ENCODE measurements around the gene HAVCR1.
"Not testable (repeated sequence)": the region's sequence is repeated elsewhere in the genome, so short reads cannot be mapped to it uniquely, and the experiment has no call there.

The HAVCR1 gene

DNA sequence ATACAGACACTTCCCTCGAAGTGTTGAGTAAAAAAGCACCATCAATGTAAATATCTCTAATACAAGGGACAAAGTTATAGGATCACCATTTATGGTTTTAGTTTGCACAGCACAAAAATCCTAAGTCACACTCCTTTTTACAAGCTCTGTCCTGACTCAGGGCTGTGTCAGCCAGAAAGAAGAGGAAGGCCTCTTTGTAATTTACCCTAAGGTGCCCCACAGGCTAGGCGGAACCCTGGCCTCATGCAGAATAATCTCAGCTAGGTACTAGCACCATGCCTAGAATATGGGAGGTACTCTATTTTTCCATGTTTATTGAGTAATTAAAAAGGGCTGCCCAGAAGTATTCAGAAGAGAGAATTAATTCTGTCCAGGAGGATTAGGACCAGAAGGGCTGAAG, 36.9 kb downstream of the HAVCR1 start:
- TF ChIP-seq, protein P1, sequence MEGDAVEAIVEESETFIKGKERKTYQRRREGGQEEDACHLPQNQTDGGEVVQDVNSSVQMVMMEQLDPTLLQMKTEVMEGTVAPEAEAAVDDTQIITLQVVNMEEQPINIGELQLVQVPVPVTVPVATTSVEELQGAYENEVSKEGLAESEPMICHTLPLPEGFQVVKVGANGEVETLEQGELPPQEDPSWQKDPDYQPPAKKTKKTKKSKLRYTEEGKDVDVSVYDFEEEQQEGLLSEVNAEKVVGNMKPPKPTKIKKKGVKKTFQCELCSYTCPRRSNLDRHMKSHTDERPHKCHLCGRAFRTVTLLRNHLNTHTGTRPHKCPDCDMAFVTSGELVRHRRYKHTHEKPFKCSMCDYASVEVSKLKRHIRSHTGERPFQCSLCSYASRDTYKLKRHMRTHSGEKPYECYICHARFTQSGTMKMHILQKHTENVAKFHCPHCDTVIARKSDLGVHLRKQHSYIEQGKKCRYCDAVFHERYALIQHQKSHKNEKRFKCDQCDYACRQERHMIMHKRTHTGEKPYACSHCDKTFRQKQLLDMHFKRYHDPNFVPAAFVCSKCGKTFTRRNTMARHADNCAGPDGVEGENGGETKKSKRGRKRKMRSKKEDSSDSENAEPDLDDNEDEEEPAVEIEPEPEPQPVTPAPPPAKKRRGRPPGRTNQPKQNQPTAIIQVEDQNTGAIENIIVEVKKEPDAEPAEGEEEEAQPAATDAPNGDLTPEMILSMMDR (conservative IDR thresholded peaks at IDR 0.05; ENCODE audit: low read depth, low read length), result no peak
- no peak for DNase-seq (ENCODE audit: low read depth)
- no peak overlapping the region for H3K4me3 ChIP-seq (ENCODE audit: low read length)

DNA sequence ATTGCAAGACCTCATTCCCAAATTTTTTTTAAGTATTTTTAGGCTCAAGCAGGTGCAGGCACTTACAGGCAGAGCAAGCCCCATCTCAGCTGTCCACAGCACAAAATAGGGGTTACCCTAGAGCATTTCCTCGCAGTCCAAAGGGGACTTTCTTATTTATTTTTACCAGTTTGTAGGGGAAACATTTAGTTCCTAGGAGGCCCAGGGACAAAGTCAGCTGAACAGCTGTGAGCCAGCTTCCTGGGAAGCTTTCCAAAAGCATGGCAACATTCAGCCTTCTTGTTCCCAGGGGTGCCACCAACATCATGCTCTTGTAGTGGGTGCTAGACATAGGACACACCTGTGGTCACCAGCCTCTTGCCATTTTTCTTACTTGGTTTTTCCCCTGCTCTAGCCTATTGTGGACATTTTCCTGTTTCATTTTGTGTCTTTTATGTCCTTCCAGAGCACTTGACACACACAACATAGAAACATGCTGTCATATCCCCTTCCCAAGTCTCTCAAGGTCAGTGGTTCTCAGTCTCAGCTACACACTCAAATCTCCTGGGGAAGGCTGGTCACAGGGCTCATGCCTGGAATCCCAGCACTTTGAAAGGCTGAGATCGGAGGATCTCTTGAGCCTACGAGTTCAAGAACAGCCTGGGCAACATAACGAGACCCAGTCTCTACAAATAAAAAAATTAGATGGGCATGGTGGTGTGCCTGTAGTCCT, 38.2 kb downstream of the HAVCR1 start:
- TF ChIP-seq, protein P1 (conservative IDR thresholded peaks at IDR 0.05; ENCODE audit: low read depth, low read length), result no peak
- no peak for DNase-seq (ENCODE audit: low read depth)
- no peak overlapping the region for H3K4me3 ChIP-seq (ENCODE audit: low read length)

DNA sequence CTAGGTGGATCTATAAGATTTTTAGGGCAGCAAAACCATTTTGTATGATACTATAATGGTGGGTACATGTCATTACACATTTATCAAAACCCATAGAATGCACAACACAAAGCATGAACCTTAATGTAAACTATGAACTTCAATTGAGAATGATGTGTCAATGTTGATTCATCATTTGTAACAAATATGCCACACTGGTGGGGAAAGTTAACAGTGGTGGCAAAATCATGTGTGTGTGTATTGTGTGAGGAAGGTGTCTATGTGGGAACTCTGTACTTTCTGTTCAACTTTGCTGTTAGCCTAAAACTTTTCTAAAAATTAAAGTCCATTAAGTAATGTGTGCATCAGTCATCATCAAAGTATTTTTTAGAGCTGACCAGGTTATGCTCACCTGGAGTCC, 38.9 kb downstream of the HAVCR1 start:
- TF ChIP-seq, protein P1 (conservative IDR thresholded peaks at IDR 0.05; ENCODE audit: low read depth, low read length), result no peak
- DNase-seq (ENCODE audit: low read depth), result no peak
- H3K4me3 ChIP-seq (ENCODE audit: low read length), result no peak overlapping the region

DNA sequence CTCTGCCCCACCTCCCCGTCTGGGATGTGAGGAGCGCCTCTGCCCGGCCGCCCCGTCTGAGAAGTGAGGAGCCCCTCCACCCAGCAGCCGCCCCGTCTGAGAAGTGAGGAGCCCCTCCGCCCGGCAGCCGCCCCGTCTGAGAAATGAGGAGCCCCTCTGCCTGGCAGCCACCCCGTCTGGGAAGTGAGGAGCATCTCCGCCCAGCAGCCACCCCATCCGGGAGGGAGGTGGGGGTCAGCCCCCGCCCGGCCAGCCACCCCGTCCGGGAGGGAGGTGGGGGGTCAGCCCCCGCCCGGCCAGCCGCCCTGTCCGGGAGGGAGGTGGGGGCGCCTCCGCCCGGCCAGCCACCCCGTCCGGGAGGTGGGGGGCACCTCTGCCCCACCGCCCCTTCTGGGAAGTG, 44.8 kb downstream of the HAVCR1 start:
- DNase-seq (ENCODE audit: low read depth); H3K4me3 ChIP-seq (ENCODE audit: low read length): not testable (repeated sequence)

DNA sequence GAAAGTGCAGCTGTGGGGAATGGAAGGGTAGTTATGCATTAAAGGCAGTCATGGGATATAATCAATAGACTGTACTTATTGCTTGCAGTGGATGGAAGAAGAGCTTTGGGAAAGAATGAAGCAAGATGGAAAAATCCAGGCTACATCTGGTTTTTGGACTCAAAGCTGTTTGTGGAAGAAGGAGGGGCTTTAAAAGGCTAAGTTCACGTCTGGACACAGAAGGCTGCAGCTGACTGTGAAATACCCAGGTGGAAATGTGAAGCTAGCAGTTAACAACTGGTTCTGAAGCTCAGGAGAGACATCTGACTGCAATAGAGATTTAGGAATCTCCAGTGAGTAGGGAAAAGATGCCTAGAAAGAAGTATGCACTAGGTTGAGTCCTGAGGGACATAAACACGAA, 52.7 kb downstream of the HAVCR1 start:
- no peak overlapping the region for H3K4me3 ChIP-seq (ENCODE audit: low read length)
- TF ChIP-seq, protein P1 (conservative IDR thresholded peaks at IDR 0.05; ENCODE audit: low read depth, low read length), result no peak
- no peak for DNase-seq (ENCODE audit: low read depth)

DNA sequence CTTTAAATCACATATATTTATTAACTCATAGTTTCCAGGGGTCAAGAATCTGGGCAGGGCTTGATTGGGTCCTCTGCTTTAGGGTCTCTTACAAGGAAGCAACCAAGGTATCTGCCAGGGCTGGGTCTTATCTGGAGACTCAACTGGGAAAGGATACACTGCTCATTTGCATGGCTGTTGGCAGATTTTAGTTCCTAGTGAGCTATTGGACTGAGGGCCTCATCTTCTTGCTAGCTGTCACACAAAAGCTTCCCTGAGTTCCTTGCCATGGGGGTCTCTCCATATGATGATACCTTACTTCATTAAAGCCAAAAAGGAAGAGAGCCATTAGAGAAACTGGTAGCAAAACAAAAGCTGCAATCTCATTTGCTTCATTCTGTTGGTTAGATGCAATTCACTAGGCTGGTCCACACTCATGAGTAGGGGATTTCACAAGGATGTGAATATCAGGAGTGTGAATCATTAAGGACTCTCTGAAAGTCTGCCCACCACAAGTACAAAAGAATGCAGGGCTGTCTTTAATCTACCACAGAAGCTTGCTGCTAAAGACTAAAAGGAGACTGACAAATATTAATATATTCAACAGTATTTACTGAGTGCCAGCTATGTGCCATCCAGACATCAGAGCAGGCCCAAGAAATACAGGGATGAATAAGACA, 53.9 kb downstream of the HAVCR1 start:
- DNase-seq (ENCODE audit: low read depth), result no peak
- TF ChIP-seq, protein P1 (conservative IDR thresholded peaks at IDR 0.05; ENCODE audit: low read depth, low read length), result no peak
- no peak overlapping the region for H3K4me3 ChIP-seq (ENCODE audit: low read length)

DNA sequence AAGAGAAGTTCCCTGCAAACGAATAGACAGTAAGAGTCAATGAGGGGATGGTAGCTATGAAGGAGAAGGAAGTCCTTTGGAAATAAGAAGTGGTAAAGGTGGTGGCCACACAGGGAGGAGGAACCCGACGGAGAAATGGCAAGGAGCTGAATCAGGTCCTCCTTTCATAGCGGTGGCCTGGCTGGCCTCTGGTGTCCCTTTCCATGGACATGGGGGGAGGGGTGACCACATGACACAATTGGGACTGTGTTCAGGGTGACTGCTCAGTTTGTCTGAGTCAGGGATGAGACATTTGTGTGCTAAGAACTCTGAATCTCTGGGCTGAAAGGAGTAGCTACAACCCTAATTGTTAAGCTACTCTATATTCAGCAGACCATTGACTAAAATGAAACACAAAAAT, 67.2 kb downstream of the HAVCR1 start:
- DNase-seq (ENCODE audit: low read depth), result no peak

More for the DNA sequence above, 67.2 kb downstream of the HAVCR1 start:
- TF ChIP-seq, protein P1 (conservative IDR thresholded peaks at IDR 0.05; ENCODE audit: low read depth, low read length), result no peak
- H3K4me3 ChIP-seq (ENCODE audit: low read length), result no peak overlapping the region

All from retinal pigment epithelial cell (primary cell).